BE2C (cell line): Measurements from ENCODE around the gene UTP15.

Source experiments
- DNase-seq: peaks from one replicate; pipeline ENCODE4 v3.0.0-alpha.2; 2020
- H3K27me3 ChIP-seq: fragments of 250-450 bp; sonication (Bioruptor Pico); 2 replicates; pipeline ENCODE4 v1.5.1; 2020; ENCODE audit warnings: mild to moderate bottlenecking
- H3K36me3 ChIP-seq: fragments of 250-450 bp; sonication (Bioruptor Pico); 2 replicates; pipeline ENCODE4 v1.5.1; 2020; ENCODE audit warnings: mild to moderate bottlenecking
- H3K4me1 ChIP-seq: fragments of 250-450 bp; sonication (Bioruptor Pico); 2 replicates; pipeline ENCODE4 v1.5.1; 2020
- H3K4me3 ChIP-seq: 2 replicates; pipeline ENCODE4 v1.5.1; 2011; ENCODE audit warnings: low read depth, low read length
- H3K9me3 ChIP-seq: fragments of 250-450 bp; sonication (Bioruptor Pico); 2 replicates; pipeline ENCODE4 v1.5.1; 2020
- CTCF ChIP-seq: IDR thresholded peaks from 2 replicates; pipeline ENCODE4 v1.5.1; 2012; ENCODE audit warnings: mild to moderate bottlenecking, low read depth, low read length

UTP15 gene

GRCh38 chr5:73552642-73553041 lies 12.9 kb upstream of the UTP15 start:
- DNase-seq: no peak
- no peaks in the 10 kb centered on the region for H3K9me3 ChIP-seq
- no peak overlapping the region for H3K4me3 ChIP-seq
- no peaks in the 10 kb centered on the region for H3K36me3 ChIP-seq
- H3K4me1 ChIP-seq: no peaks in the 10 kb centered on the region
- H3K27me3 ChIP-seq: no peaks in the 10 kb centered on the region
- no peak for TF ChIP-seq CTCF

- DNase-seq: no peak
- Histone ChIP-seq H3K36me3 (no peaks in the 10 kb centered on the region), H3K27me3 (no peaks in the 10 kb centered on the region), H3K4me3 (no peak overlapping the region), H3K4me1 (no peaks in the 10 kb centered on the region), H3K9me3 (no peaks in the 10 kb centered on the region)
- TF ChIP-seq CTCF: 0 out of 2 replicates have a peak, but pooled peaks have one; percentile 21
Observed at GRCh38 chr5:73558950-73559349, 6.6 kb upstream of the UTP15 start.

GRCh38 chr5:73564018-73564417 lies 1.5 kb upstream of the UTP15 start:
- peak overlapping the region; percentile 100 for H3K4me3 ChIP-seq
- TF ChIP-seq CTCF: no peak
- DNase-seq: no peak
- no peaks in the 10 kb centered on the region for H3K27me3 ChIP-seq
- H3K4me1 ChIP-seq: no peaks in the 10 kb centered on the region
- H3K9me3 ChIP-seq: no peaks in the 10 kb centered on the region
- H3K36me3 ChIP-seq: peaks cover 5% of the 10 kb centered on the region

- TF ChIP-seq CTCF: no peak
Observed at GRCh38 chr5:73564675-73565074, 868 bp upstream of the UTP15 start.

GRCh38 chr5:73565969-73566547 lies 515 bp downstream of the UTP15 start:
- Histone ChIP-seq H3K4me3 (peak overlapping the region; percentile 100), H3K9me3 (no peaks in the 10 kb centered on the region), H3K4me1 (no peaks in the 10 kb centered on the region), H3K36me3 (peaks cover 18% of the 10 kb centered on the region), H3K27me3 (no peaks in the 10 kb centered on the region)
- no peak for TF ChIP-seq CTCF
- no peak for DNase-seq

More at GRCh38 chr5:73564675-73565074, 868 bp upstream of the UTP15 start:
- no peaks in the 10 kb centered on the region for H3K9me3 ChIP-seq
- DNase-seq: no peak
- peak overlapping the region; percentile 100 for H3K4me3 ChIP-seq
- peaks cover 6% of the 10 kb centered on the region for H3K36me3 ChIP-seq
- H3K4me1 ChIP-seq: no peaks in the 10 kb centered on the region
- no peaks in the 10 kb centered on the region for H3K27me3 ChIP-seq

- H3K4me1 ChIP-seq: 0 out of 2 replicates have a peak, but pooled peaks cover 2% of the 10 kb centered on the region
- no peak for TF ChIP-seq CTCF
- H3K4me3 ChIP-seq: no peak overlapping the region
- no peaks in the 10 kb centered on the region for H3K9me3 ChIP-seq
- H3K36me3 ChIP-seq: peaks cover 52% of the 10 kb centered on the region
- H3K27me3 ChIP-seq: no peaks in the 10 kb centered on the region
- no peak for DNase-seq
Observed at GRCh38 chr5:73582285-73583145, 17.0 kb downstream of the UTP15 start.
